ENCODE results near the gene PKNOX2.

PKNOX2 gene

GRCh38 chr11:125463590-125464269 is 299.2 kb downstream of the PKNOX2 start:
- no peak for DNase-seq

DNA sequence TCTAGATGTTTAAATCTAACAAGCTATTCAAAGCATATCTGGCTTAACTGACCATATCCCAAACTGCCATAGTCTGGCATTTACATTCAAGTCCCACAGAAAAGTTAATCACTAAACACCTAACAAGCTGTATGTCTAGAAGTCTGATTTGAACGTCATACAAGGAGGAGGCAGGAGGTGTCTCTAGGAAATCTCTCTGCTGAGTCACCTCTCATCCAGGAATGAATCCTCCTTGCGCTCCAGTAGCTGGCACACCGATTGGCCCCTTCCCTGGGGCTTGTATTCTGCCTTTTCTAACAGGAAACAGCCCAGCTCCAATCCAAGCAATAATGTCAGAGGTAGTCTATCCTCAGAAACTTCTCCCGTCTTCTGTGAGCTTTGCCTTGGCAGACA is 299.7 kb downstream of the PKNOX2 start:
- peak in 12 of 56 donors; percentile 20 to 58 (median 30) for DNase-seq

DNA sequence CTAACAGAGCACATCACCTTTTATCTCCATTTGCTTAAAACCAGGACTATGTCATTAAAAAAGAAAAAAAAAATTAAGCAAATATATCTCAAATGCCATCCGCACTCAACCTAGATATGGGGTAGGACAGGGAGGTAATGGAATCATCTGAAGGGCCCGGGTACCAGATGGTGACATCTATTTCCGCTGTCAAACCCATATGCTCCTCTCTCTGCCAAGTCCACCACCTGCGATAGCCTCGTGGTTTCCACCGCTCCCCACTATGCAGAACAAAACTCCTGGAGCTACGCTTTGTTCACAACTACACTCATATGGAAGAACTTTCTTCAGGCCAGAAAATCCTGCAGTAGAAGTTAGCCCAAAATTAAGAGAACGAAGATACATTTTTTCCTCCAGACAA is 300.1 kb downstream of the PKNOX2 start:
- DNase-seq = no peak

- DNase-seq = peak in 2 of 56 donors; percentile 20
Measured at GRCh38 chr11:125465255-125465654, 300.7 kb downstream of the PKNOX2 start.

DNA sequence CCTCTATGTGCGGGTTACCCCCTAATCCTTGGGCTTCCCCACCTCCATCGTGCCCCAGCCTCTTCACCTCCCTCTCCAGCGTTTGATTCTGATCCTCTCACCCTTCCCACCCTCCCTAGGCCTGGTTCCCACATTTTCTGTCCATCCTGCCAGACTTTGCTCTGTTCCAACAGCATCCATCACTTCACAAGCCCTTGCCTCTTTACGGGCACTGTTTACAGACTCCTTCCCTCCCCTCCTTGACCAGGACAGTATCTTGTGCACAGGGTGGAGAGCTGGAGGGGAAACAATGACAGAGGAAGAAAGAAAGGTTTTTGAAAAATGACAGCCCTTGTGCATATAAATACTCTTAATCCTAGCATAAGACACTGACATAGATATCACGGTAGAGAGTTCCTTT is 301.1 kb downstream of the PKNOX2 start:
- no peak for DNase-seq

DNA sequence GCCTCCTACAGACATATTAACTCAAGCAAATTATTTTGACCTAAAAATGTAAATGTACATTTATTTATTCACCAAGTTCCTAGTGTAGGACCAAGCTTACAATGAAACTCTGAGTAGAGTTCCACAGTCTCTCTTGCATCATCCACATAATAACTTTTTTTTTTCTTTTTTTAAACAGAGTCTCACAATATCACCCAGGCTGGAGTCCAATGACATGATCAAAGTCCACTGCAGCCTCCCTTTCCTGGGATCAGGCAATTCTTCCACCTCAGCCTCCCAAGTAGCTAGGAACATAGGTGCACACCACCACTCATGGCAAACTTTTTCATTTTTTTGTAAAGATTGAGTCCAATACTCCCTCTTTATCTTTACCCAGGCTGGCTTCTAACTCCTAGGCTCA is 303.5 kb downstream of the PKNOX2 start:
- DNase-seq = no peak

GRCh38 chr11:125468852-125469251 is 304.3 kb downstream of the PKNOX2 start:
- DNase-seq = no peak

- DNase-seq = no peak
Measured at GRCh38 chr11:125470355-125470754, 305.8 kb downstream of the PKNOX2 start.

DNA sequence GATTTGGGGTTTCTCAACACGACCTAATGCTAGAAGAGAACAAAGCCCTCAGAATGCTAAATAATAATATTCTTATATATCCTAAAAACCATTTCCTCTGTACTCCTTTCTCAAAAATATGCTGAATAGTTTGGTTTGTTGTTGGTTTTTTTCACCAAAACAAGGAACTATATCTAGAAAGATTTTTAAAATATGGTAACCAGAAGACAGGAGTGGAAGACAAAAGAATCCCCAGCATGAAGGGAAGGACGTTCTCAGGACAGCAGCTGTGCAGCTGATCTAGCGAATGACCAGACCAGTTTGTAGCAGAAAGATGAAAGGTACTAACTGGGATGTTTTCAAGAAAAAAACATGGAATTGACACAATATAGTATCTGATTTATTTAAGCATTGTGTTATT is 312.2 kb downstream of the PKNOX2 start:
- no peak for DNase-seq

DNA sequence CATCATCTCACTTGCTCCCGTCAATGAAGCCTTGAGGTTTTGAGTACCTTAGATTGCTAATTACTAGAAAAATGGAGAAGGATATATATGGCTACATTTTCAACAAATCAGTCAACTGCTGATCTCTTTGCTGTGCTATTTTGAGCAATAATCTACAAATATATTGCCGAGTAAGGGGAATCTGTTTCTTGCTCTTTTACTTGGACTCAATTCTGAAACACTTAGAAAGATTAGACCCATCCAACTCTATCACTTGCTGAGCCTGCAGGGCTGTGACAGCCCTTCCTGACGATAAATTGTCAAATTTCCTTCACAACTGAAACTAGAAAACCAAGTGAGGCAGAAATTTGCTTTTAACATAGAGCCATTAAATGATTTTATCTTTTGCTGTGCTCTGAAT is 314.6 kb downstream of the PKNOX2 start:
- DNase-seq = no peak

DNA sequence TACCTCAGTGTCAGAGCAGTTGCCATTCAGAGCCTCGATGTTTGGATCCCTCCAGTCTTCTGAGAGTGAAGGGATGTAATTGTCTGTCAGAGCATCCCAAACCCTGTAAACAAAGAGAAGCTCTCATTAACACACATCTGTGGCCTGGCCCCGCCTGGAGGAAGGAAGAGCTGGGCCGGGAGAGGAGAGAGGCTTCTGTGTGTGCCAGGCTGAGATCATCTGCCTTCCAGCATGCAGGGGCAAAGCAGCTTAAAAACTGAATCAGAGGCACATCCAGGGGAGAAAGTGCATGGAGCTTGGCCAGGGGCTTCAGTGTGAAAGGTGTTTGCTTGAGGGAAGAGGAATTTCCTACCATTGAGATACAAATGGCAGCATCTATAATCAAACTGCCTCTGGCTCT is 317.0 kb downstream of the PKNOX2 start:
- DNase-seq = peak in 53 of 56 donors; percentile 25 to 93 (median 83)

Measured in nucleus accumbens (tissue), 56 donors.